Loucy (cell line): ENCODE results near the gene SLC38A1.

ENCODE experiments used
- CTCF ChIP-seq: fragments of 200-600 bp; sonication (generic); conservative IDR thresholded peaks from 2 replicates; pipeline ENCODE4 v1.5.1; 2014; ENCODE audit warnings: mild to moderate bottlenecking, antibody characterized with exemption, low read length
- EZH2phosphoT487 ChIP-seq: fragments of 200-600 bp; IDR thresholded peaks from 2 replicates; pipeline ENCODE4 v1.6.1; 2018; ENCODE audit warnings: antibody characterized with exemption, mild to moderate bottlenecking, moderate library complexity, borderline replicate concordance

GRCh38 chr12:46198913-46199312 is 69.9 kb downstream of the SLC38A1 start:
- no peak for TF ChIP-seq CTCF
- no peak for TF ChIP-seq EZH2phosphoT487
